Non-pigmented ciliary epithelial cell (primary cell): ENCODE measurements around the gene UBE2V1.

Experiments used
- DNase-seq: peaks from one replicate; pipeline ENCODE4 v3.0.0-alpha.2; 2010; ENCODE audit warnings: low read depth

The UBE2V1 gene

DNA sequence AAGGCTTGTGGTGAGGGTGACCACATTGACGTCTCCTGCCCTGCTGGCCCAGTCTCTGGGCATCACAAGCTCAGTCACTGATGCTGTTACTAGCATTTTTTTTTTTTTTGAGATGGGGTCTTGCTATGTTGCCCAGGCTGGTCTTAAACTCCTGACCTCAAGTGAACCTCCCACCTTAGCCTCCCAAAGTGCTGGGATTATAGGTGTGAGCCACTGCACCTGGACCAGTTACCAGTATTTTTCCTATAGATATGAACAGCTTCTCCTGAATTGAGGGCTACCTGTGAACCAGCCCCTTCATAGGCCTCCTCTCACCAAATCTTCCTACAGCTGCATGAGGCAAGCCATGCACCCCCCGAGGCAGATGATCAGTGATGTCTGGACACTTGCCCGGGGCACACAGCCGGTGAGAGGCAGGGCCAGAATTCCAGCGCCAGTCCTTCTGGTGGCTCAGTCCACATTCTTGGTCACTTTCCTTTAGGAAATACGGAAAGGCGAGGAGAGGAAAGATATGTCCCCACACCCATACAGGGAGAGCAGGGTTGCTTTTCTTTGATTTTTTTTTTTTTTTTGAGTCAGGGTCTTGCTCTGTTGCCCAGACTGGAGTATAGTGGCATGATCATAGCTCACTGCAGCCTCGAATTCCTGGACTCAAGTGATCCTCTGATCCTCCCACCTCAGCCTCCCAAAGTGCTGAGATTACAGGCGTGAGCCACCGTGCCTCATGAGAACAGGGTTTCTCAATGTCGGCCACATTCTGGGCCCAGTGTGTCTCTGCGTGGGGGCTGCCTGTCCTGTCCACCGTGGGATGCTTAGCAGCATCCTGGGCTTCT, 50.7 kb downstream of the UBE2V1 start:
- no peak for DNase-seq

DNA sequence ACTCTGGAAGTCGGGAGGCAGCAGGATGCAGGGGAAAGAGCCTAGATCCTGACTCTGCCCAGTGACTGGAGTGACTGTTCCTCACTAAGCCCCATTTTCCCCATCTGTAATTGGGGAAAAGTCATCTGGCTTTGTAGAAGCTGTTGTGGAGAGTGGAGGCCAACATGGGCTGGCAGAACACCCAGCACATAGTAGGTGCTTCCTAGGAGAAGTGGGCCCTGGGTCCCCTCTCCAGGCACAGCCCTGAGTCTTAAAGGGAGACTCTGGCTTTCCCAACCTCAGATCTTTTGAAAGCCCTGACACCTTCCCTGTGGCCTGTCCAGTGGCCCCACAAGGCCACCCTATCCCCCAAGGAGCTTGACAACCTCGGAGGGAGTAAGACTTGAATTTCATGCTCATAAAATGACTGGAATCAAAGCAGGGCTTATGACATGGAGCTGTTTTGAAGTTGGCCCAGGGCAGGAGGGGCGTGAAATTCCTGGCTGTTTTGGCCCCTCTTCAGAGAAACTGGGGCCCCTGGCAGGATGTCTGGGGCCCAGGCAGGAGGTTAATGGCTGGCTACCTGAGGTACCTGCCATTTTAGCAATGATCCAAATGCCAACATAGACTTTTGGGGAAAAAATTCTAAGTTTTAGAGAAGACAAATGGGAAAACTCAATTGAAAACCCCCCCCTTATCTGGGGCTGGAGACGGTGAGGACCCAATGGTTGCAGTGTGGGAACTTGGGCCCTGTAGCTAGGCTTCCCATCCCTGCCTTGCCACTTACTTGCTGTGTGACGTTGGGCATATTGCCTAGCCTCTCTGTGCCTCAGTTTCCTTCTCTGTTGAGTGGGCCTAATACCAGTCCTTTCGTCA, 51.6 kb downstream of the UBE2V1 start:
- no peak for DNase-seq

DNA sequence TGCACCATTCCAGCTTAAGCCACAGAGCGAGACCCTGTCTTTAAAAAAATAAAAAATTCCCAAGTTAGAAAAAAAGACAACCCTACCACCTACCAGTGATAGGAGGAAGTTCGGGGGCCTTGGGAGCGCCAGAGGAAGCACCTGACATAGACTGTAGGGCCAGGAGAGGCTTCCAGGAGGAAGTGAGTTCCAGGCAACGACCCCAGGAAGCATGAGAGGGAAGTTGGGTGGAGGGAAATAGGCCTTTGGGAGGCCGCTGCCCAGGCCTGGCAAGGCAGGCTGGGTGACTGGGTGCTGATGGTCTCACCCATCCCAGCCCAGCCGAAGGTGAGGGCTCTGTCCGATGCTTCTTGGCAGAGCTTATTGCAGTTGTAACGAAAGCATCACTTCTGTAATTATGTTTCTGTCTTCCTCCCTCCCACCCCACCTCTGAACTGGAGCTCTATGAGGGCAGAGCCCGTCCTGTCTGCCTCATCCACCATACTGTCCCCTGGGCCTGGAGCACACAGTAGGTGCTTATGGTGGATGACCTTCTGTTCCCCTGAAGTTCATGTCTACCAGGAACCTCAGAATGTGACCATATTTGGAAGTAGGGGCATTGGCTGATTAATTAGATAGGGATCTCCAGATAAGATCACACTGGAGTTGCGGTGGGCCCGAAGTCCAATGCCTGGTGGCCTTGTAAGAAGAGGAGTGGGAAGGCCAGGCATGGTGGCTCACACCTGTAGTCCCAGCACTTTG, 54.1 kb downstream of the UBE2V1 start:
- DNase-seq = no peak

DNA sequence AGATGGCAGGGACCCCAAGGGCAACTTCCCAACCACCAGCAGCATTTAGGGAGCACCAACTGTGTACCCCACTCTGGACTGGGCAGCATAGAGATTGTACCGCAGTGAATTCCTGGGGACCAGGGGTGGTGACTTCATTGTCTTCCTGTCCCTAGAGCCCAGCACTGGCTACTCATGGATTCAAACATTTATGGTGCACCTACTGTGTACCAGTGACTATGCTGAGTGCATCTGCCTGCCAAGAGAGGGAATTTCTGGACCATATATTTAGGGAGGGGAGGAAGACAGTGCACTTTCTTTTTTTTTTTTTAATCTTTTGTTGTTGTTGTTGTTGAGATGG, 55.3 kb downstream of the UBE2V1 start:
- DNase-seq = no peak

DNA sequence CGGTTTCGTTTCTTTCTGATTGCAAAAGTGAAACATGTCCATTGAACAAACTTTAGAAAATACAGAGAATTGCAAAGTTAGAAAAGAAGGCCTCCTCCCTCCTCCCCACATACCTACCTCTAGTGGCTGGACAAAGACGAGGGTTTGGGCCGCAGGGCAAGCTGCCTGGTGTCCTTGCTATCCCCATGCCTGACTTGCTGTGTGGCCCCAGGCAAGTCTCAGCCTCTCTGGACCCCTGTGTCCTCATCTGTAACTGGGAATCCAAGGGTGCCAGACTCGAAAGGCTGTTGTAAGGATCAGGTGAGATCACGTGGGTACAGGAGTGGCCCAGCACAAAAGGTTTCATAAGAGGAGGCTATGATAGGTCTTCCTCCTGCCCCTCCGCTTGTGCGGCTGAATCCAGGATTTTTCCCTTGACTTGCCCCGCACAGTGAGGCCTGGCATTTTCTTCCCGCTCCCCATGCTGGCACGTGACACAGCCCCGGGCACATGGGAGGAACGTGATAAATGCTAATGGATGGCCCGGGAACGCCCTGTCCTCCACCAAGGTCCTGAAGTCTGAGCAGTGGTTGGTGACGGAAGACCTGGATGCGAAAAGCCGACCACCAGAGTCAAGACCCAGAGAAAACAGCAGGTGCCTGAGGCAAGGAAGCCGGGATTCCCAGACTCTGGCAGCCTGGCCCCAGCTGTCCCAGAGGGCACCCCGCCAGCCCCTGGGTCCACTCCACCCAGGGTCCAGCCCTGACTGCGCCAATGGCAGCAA, 55.8 kb downstream of the UBE2V1 start:
- no peak for DNase-seq

DNA sequence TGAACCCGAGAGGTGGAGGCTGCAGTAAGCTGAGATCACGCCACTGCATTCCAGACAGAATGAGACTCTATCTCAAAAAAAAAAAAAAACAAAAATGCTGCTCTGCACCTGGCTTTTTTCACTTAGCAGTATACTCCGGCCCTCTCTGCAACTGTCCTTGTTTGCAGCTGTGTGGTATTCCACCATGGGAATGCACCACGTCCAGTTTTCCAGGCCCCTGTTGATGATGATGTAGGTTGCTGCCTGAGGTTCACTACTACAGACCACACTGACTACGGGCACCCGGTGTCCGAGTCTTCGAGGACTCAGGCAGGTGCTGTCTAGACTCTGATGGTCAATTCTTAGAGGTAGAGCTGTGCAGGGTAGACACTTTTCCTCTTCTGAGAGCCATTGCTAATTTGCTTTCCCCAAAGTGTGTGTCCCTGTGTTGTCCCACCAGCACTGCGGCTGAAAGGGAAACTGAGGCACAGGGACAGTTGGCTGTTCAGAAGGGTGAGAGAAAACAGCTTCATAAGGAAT, 56.5 kb downstream of the UBE2V1 start:
- no peak for DNase-seq

DNA sequence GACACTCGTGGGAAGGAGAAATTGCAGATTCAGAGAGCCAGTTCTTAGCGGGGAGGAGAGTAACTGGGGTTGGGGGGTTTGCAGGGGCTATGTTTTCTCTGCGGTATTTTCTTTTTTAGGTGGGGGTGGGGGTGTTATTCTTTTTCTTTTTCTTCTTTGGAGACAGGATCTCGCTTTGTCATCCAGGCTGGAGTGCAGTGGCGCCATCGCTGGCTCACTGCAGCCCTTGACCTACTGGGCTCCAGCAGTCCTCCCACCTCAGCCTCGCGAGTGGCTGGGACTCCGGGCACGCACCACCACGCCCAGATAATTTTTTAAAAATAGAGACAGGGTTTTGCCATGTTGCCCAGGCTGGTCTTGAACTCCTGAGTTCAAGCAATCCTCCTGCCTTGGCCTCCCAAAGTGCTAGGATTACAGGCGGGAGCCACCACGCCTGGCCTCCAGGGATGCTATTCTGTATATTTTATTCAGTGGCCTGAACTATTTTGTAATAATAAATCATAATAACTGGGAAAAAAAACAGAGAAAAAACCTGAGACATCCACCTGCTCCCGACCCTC, 57.3 kb downstream of the UBE2V1 start:
- DNase-seq = no peak

DNA sequence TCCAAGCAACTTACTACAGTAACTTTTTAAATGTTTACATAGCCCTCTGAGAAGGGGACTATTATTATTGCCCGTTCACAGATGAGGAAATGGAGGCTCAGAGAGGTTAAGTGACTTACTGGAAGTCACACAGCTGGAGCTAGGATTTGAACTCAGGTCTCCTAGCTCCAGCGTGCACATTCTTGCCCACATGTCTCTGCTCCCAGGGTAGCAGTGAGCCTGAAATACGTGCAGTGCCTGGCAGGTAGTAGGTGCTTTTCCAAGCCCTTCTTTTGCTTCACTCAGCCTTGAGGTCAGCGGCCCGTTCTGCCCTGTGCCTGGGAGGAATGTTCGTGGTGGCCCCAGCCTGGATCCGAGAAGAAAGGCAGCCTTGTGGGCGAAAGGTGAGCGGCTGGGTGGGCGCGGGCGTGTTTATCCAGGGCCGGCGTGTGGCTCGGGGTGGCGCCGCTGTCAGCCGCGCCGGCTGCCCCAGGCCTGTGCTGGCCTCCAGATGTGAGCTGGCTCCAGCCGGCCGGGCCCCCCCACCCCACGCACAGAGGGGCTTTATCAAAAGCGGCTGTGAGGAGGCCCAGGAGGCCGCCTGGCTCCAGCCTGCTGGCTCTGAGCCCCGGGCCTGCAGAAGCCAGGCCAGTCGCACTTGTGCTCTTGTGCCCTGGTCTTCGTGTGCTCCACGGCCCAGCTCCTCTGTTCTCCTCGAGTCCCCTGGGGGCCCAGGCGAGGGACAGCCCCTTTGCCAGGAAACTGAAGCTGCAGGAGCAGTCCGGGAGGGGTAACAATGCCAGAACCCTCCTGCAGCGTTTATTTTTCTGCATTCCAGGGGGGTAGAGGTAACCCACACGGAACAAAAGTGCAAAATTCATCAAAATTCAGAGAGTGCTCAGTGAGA, 58.1 kb downstream of the UBE2V1 start:
- DNase-seq = no peak

DNA sequence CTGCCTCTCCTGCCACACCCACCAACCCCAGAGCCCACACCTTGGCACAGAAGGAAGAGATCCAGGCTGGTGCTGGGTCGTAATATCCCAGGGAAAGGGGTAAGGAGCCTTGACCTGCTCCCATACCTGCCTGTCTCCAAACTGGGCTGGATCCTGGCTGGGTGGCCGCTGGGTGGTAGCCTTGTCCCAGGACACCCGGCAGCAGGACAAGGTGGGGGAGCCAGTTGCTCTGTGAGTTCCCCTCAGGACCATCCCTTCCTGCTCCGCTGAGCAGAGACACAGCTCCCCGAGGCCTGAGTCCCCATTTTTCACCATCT, 58.8 kb downstream of the UBE2V1 start:
- no peak for DNase-seq

DNA sequence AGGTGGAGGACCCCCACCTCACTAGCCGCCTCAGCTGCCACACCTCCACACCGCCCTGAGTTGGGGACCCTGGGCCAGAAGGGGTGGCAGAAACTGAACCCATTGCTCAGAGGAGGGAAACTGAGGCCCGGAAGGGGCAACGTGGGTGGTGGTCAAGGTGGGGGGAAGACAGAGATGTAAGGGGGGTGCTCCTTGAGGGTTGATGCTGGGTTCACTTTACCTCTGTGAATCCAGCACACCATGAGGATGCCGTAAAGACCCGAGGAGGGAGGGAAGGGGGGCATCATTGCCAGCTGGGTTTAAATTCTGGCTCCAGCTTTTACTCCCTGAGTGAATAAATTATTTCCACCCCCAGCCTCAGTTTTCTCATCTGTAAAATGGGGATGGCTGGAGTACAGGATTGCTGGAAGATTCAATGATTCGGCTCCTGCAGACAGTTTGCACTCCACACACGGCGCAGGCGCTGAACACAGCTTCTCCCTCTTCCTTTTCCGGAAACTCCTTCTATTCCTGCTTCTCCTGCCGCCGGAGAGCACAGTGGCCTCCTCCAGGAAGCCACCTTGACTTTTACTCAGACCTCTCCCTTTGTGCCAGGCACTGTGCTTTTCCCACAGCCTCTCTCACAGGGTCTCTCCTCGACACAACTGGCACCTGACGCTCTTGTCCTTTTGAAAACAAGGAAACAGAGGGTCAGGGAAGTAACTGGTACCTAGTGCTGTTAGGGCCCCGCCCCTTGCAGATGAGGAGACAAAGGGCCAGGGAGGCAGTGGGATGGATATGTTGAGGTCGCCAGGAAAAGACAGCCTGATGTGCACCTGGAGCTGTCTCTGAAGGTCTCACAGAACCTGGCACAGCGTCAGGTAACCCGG, 59.4 kb downstream of the UBE2V1 start:
- DNase-seq = no peak

DNA sequence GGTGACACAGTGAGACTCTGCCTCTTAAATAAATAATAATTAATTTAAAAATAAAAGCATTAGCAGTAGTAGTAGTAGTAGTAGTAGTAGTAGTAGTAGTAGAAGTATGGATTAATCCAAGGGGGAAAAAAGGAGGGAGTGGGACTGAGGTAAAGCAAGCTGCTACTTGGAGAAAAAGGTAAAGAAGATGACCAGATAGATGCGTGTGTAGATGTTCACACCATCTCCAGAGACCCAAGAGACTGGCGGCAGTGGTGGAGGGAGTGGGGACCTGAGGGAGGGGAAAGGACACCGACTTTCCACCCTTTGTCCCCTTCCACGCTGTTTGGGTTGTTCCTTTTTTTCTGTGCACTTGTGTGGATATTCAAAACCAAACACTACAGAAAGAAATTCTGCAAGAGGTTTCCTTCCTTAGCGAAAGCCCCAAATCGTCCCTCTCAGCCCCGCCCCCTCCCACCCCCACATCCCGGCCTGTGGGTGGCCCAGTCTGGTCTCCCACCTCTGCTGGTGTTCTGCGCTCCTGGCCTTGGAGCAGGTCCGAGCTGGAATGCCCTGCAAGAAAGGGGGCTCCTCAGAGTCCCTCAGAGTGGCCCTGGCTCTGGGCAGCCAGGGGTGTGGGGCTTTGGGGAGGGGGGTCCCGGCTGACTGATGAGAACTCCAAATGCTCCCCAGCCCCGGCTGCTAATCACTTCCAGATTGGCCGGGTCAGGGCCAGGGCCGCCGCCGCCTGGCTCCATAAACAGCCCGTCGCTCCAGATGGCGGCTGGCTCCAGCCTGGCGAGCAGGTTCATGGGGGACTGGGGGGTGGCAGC, 60.2 kb downstream of the UBE2V1 start:
- no peak for DNase-seq

DNA sequence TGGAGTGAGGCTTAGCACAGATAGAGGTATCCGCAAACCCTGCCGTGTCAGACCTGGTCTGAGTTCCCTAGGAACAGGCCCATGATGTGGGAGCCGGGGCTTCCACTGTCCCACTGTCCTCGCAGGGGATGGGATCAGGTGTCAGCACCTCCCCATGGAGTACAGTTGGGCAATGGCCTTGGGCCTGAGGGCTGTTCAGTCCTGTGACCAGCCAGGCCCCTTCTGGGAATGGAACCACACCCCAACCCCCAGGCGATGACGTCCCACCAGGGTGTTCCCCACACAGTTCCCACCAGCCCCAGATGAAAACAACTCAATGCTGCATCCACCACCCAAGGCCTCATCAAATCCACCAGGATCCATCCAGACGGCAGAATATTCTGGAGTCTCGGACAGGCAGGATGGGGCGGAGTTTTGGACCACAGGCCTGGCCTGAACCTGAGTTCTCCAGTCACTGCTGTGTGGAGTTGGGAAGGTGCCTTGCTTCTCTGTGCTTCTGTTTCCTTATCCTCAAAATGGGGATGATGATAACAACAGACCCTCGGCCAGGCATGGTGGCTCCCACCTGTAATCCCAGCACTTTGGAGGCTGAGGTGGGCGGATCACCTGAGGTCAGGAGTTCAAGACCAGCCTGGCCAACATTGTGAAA, 62.2 kb downstream of the UBE2V1 start:
- DNase-seq = no peak

DNA sequence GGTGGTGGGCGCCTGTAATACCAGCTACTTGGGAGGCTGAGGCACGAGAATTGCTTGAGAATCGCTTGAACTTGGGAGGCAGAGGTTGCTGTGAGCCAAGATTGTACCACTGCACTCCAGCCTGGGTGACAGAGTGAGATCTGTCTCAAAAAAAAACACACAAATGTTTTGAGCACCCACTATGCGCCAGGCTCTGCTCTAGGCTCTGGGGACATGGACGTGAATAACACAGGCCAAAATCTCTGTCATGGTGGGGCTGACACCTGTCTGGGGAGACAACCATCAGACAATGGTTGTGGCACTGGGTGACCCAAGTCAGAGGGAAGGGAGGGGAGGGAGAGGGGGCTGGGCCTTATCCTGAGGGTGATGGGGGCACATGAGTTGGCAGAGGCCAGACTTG, 62.7 kb downstream of the UBE2V1 start:
- DNase-seq = no peak

DNA sequence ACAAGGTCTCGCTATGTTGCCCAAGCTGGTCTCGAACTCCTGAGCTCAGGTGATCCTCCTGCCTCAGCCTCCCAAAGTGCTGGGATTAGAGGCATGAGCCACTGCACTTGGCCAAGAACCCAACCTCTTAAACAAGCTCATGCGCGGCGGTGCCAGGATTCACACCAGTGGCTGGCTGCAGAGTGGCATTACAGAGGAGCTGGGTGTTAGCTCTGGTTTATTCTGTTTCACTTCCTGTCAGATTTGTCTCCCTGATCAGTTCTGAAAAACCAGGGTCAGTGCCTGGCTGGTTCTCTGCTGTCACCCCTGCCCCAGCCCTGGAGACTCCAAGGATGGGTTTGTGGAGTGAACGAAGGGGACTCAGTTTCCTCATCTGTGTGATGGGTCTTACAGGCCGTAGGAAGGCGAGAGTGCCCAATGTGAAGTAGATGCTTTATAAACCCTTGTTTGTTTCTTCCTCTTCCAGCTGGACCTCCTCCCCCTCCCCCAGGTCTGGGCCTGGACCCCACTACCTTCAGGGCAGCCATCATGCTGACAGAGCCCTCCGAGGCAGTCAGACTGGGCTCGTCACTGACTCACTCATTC, 63.4 kb downstream of the UBE2V1 start:
- no peak for DNase-seq

DNA sequence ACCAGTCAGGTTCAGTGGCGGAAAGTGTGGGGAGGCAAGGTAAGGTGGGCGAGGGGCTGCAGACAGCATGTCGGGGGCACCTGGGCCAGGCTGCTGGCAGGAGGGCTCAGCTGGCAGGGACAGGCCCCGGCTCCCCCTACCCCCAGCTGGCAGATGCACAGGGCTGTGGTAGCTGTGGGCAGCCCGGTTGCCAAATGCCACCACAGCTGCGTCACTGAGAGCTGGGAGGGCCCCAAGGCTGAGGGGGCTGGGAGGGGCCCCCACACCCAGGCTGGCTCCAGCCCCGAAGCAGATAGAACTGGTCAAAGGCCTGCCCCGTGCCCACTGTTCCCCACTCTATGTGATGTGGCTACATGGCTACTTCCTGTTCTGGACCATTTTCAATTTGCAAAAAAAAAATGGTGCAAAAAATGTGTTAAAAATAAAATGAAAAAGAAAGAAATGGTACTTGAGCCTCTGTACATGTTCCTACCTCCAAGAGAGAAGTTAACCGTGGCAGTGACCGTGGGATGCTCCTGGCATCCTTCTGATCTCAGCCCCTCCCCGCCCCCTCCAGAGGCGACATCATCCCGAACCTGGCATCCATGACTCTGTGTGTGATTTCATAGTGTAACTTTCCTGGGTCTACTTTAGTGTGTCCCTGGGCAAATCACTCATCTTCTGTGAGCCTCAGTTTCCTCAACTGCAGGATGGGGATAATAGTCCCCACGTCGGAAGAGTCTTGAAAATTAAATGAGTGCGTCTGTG, 64.4 kb downstream of the UBE2V1 start:
- no peak for DNase-seq

DNA sequence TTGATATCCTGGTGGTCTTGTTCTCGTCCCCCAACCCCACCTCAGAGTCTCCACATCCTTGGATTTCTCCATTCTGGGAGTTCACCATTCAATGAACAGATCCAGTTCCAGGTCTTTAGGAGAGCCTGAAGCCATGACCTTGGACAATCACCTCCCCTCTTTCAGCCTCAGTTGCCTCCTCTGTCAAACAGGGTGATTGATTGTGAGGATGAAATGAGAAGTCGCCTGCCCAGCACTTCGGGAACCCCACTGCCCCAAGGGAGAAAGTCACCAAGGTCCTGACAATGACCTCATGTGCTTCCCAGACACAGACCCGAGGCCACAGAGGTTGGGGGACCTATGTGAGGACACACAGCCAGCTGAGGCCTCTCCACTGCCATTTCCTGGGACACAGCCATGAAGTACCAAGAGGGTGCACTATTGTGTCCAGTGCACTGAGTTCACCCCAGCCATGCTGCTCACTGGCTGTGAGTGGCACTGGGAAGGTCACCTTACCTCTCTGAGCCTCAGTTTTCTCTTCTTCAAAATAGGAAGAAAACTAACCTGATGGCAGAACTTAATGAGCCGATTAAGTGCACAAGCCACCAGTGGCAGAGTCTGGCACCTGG, 68.5 kb downstream of the UBE2V1 start:
- DNase-seq = no peak
